K562 (cell line): ENCODE results near the gene INTS2. TPM values are rescaled to one million over a fixed set of nuclear protein-coding genes. Genes with fewer than 3 reads are reported as not detected.
"Not testable (repeated sequence)": the region's sequence is repeated elsewhere in the genome, so short reads cannot be mapped to it uniquely, and the experiment has no call there.

ENCODE experiments used
- ATAC-seq: fragments of 200-7000 bp; cut with Tn5 transposase; 3 replicates; pipeline ENCODE4 v1.9.1; 2020; ENCODE audit warnings: moderate library complexity
- BruUV-seq: library from RNA; stranded (reverse); fragments of 400-500 nt; replicated peaks from 2 replicates; lab custom pipeline; 2021; lab: Mats Ljungman, UMichigan
- CTCF ChIA-PET: fragments of 300-600 bp; formaldehyde crosslinking; extraction: SDS; loops from one replicate; lab custom pipeline; 2021; ENCODE audit warnings: low intra/inter-chr PET ratio; lab: Yijun Ruan, JAX
- POLR2A ChIA-PET: fragments of 300-600, 350-650 bp; sonication (Branson Sonifier 250); formaldehyde crosslinking; extraction: SDS; loops from one replicate; lab custom pipeline; 2021; ENCODE audit warnings: antibody characterized with exemption, inconsistent platforms; lab: Yijun Ruan, JAX
- DNase-seq, 4 experiments: peaks; one replicate each; pipeline versions ENCODE4 v3.0.0 to v3.0.0-alpha.2; 2011 to 2018; ENCODE audit warnings: low spot score in 3 of 4, mixed read lengths in 3 of 4; ENCODE audit errors: extremely low read depth in 1 of 4
- FAIRE-seq: peaks from 2 replicates; lab custom pipeline; 2011; peaks lifted over from hg19 to GRCh38; lab: Jason Lieb, UNC
- H2AFZ ChIP-seq: 2 replicates; pipeline ENCODE4 v1.6.0; 2011; ENCODE audit warnings: low read depth, low read length, control low read depth, inconsistent platforms
- H3K27ac ChIP-seq: fragments of 200-600 bp; 3 replicates; pipeline ENCODE4 v1.8.0; 2011; ENCODE audit warnings: low read depth, mild to moderate bottlenecking, control low read depth, inconsistent platforms, low read length, moderate library complexity, mixed read lengths; ENCODE audit errors: extremely low read depth
- H3K27me3 ChIP-seq, 2 experiments: fragments of 300-600 bp in 1 of 2; 2 replicates in 1 of 2; 3 replicates in 1 of 2; pipeline versions ENCODE4 v1.6.0 to v1.8.0; 2011; ENCODE audit warnings: inconsistent platforms in 2 of 2, low read length in 2 of 2, mild to moderate bottlenecking in 1 of 2, mixed read lengths in 1 of 2, moderate library complexity in 1 of 2; ENCODE audit not compliant: control insufficient read depth in 2 of 2, insufficient read depth in 2 of 2
- H3K36me3 ChIP-seq: fragments of 300-600 bp; 3 replicates; pipeline ENCODE4 v1.8.0; 2011; ENCODE audit warnings: mild to moderate bottlenecking, low read length, inconsistent platforms; ENCODE audit not compliant: control insufficient read depth, insufficient read depth
- H3K4me1 ChIP-seq, 2 experiments: fragments of 200-600 bp in 1 of 2; replicated peaks in 1 of 2; 2 replicates in 1 of 2; 3 replicates in 1 of 2; pipeline versions ENCODE4 v1.5.1 to v1.8.0; 2011; ENCODE audit warnings: inconsistent platforms in 2 of 2, low read length in 2 of 2, mild to moderate bottlenecking in 1 of 2, mixed read lengths in 1 of 2, moderate library complexity in 1 of 2; ENCODE audit not compliant: control insufficient read depth in 2 of 2, insufficient read depth in 2 of 2
- H3K4me2 ChIP-seq: 2 replicates; pipeline ENCODE4 v1.6.1; 2011; ENCODE audit warnings: low read length, control low read depth, inconsistent platforms, mixed read lengths; ENCODE audit not compliant: insufficient read depth
- H3K4me3 ChIP-seq: fragments of 200-600 bp; sonication (generic), shearing (Covaris generic); 2 replicates; pipeline ENCODE4 v1.5.1; 2016; ENCODE audit warnings: control low read depth, inconsistent platforms
- H3K79me2 ChIP-seq: fragments of 200-600 bp; 3 replicates; pipeline ENCODE4 v1.8.0; 2011; ENCODE audit warnings: low read length, inconsistent platforms; ENCODE audit not compliant: control insufficient read depth, insufficient read depth
- H3K9ac ChIP-seq, 2 experiments: 2 replicates each; pipeline versions ENCODE4 v1.6.0 to v1.6.1; 2011; ENCODE audit warnings: low read depth in 2 of 2, low read length in 2 of 2, control low read depth in 1 of 2, inconsistent platforms in 1 of 2, mild to moderate bottlenecking in 1 of 2, mixed read lengths in 1 of 2; ENCODE audit not compliant: insufficient read depth in 1 of 2
- H3K9me1 ChIP-seq: one replicate; pipeline ENCODE4 v1.6.0; 2011; ENCODE audit warnings: inconsistent platforms, mild to moderate bottlenecking, low read length, moderate library complexity; ENCODE audit not compliant: control insufficient read depth, insufficient read depth
- H3K9me3 ChIP-seq: replicated peaks from 2 replicates; pipeline ENCODE4 v1.5.1; 2011; ENCODE audit warnings: low read depth, low read length, inconsistent platforms; ENCODE audit not compliant: control insufficient read depth, insufficient read depth
- H4K20me1 ChIP-seq: replicated peaks from 2 replicates; pipeline ENCODE4 v1.6.1; 2011; ENCODE audit warnings: low read length, inconsistent platforms, mixed read lengths; ENCODE audit not compliant: control insufficient read depth, insufficient read depth
- ZBTB11 ChIP-seq, 3 experiments: fragments of 200-800 bp in 1 of 3; fragments of 250-450 bp in 1 of 3; fragments of 450-650 bp in 1 of 3; sonication (Bioruptor Pico) in 1 of 3; sonication (Bioruptor generic) in 1 of 3; formaldehyde crosslinking in 1 of 3; IDR thresholded peaks; 2 replicates each; pipeline versions ENCODE4 v1.6.1 to v1.8.0; 2016 to 2022; ENCODE audit warnings: mild to moderate bottlenecking in 2 of 3, missing genetic modification characterization in 2 of 3, missing compliant biosample characterization in 1 of 3, moderate library complexity in 1 of 3
- WGBS: fragments of 100-300 bp; shearing (Covaris generic); methylation state at CpG from one replicate; pipeline ENCODE4 v1.1.6; 2016; ENCODE audit warnings: low coverage, mixed read lengths; ENCODE audit not compliant: insufficient coverage; ENCODE audit errors: missing lambda C conversion rate; 5-methylcytosine and 5-hydroxymethylcytosine counted together
- in situ Hi-C: fragments of 300-500 bp; cut with MboI; formaldehyde crosslinking; loops from 4 replicates; pipeline ENCODE4 v1.15.0; 2018; ENCODE audit warnings: inconsistent platforms, mixed read lengths
- intact Hi-C: fragments of 100-400 bp; cut with micrococcal nuclease; formaldehyde crosslinking; loops from 2 replicates; pipeline ENCODE4 v1.14.2; 2022
- polyA plus RNA-seq, 8 experiments: library from polyadenylated mRNA; depleted of rRNA in 4 of 8; stranded (reverse) in 5 of 8; unstranded in 3 of 8; fragments of >200 nt; fragmentation: Nextera tagmentation in 2 of 8; fragmentation: Illumina TruSeq in 1 of 8; extraction: Ambion mirVana in 2 of 8; extraction: Trizol in 1 of 8; gene quantifications; 2 replicates each; pipeline versions ENCODE4 v1.2.1 to v1.2.3, GENCODE V29; 2011 to 2014; ENCODE audit warnings: inconsistent platforms in 1 of 8, missing spikeins in 1 of 8
- total RNA-seq, 7 experiments: library from RNA; depleted of rRNA in 6 of 7; stranded (reverse); fragments of >200 nt in 6 of 7; fragmentation: Illumina TruSeq in 2 of 7; extraction: Trizol in 2 of 7; gene quantifications; 2 replicates each; pipeline versions ENCODE4 v1.2.1 to v1.2.3, GENCODE V29; 2011 to 2021; ENCODE audit warnings: low replicate concordance in 1 of 7

The INTS2 gene
- total and polyA plus RNA-seq, 9 of the 15 experiments (the other 6 are each of a cell fraction or from before 2014, with no cell fraction given) = 4.8 to 24.7 (median 12.8) TPM

DNA sequence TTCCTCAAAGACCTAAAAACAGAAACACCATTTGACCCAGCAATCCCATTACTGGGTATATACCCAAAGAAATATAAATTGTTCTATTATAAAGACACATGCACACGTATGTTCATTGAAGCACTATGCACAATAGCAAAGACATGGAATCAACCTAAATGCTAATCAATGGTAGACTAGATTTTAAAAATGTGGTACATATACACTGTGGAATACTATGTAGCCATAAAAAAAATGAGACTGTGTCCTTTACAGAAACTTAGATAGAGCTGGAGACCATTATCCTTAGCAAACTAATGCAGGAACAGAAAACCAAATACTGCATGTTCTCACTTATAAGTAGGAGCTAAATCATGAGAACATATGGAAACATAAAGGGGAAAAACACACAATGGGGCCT, 100.9 kb downstream of the INTS2 start:
- BruUV-seq = not testable (repeated sequence)

More for the DNA sequence above, 100.9 kb downstream of the INTS2 start:
- CTCF ChIA-PET, H3K9me3 ChIP-seq, in situ Hi-C loops, H3K27ac ChIP-seq, ATAC-seq, H3K27me3 ChIP-seq, H2AFZ ChIP-seq, H3K9ac ChIP-seq, POLR2A ChIA-PET, H3K4me3 ChIP-seq, FAIRE-seq, H4K20me1 ChIP-seq, H3K4me2 ChIP-seq, DNase-seq, H3K9me1 ChIP-seq, intact Hi-C loops, H3K36me3 ChIP-seq, H3K4me1 ChIP-seq, H3K79me2 ChIP-seq: not testable (repeated sequence)
- TF ChIP-seq ZBTB11 (CRISPR knock-in tag; IDR thresholded peaks at IDR 0.05) = peak in 1 of 3 experiments; percentile 91; a peak in 2 of 6 replicates
- 95% methylated on average over 1 of the region's 1 CpG for WGBS
